Colon (tissue), 2 donors: ENCODE measurements around the gene LDLRAD4.

Source experiments
- FAIRE-seq: peaks from 2 replicates; lab custom pipeline; 2012; peaks lifted over from hg19 to GRCh38; lab: Jason Lieb, UNC
- donor health status: control.
- donor health status: control.

LDLRAD4 gene

GRCh38 chr18:13539050-13539449, 320.5 kb downstream of the LDLRAD4 start:
- FAIRE-seq: no peak

DNA sequence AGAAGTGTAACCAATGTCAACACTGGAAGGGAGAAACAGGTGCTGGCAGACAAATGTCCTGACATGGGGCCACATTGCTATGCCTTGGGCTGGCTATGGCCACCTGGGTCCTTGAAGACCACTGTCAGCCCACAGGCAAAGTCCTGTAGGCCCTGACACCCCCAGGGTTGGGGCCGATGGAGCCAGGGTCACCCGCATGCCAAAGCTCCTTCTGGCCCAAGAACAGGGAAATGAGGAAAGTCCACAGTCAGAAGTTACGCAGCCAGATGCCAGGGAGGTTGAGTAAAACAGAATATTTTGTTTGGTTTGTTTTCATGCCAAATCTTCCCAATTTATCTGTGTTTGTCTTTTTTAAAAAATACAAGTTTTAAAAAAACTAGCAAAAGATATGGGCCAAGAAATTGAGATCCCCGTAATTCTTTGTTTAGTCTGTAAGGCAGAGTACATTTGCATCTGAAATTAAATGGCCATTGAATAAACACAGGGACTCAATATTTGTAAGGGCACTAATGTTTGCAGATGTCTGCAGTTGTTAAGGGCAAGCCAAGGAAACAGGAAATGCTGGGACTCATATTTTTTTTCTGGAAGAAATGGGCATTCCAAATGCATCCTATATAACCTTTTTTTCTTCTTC, 321.4 kb downstream of the LDLRAD4 start:
- no peak for FAIRE-seq

GRCh38 chr18:13540477-13541182, 322.1 kb downstream of the LDLRAD4 start:
- FAIRE-seq: no peak

GRCh38 chr18:13541621-13542519, 323.3 kb downstream of the LDLRAD4 start:
- no peak for FAIRE-seq

- no peak for FAIRE-seq
Observed at GRCh38 chr18:13542520-13542847, 323.9 kb downstream of the LDLRAD4 start.

DNA sequence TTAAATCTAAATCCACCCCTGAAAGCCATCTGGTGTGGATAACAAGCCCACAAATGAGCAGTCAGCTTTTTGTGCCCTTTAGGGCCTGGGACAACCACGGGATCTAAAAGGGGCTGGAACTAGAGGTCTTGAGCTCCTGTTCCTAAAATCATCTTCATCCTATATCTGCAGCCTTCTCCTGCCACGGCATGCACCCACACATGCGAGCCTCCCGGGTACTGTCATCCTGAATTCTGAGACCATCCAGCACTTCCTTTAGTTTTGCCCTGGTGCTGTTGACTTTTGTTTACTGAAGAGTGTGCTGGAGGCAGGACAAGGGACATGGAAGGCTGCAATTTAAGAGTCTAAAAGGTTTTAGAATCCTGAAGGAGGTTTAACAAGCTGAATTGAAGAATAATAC, 324.6 kb downstream of the LDLRAD4 start:
- no peak for FAIRE-seq

- no peak for FAIRE-seq
Observed at GRCh38 chr18:13543811-13544732, 325.5 kb downstream of the LDLRAD4 start.

- FAIRE-seq: no peak
Observed at GRCh38 chr18:13544953-13545352, 326.4 kb downstream of the LDLRAD4 start.

- no peak for FAIRE-seq
Observed at GRCh38 chr18:13545514-13545913, 327.0 kb downstream of the LDLRAD4 start.

- FAIRE-seq: no peak
Observed at GRCh38 chr18:13545955-13546354, 327.4 kb downstream of the LDLRAD4 start.

GRCh38 chr18:13546638-13547037, 328.1 kb downstream of the LDLRAD4 start:
- FAIRE-seq: no peak

GRCh38 chr18:13547347-13547746, 328.8 kb downstream of the LDLRAD4 start:
- no peak for FAIRE-seq

- FAIRE-seq: no peak
Observed at GRCh38 chr18:13548106-13548819, 329.7 kb downstream of the LDLRAD4 start.

- FAIRE-seq: no peak
Observed at GRCh38 chr18:13548966-13549879, 330.7 kb downstream of the LDLRAD4 start.

- FAIRE-seq: no peak
Observed at GRCh38 chr18:13549880-13550232, 331.3 kb downstream of the LDLRAD4 start.

GRCh38 chr18:13550418-13551304, 332.1 kb downstream of the LDLRAD4 start:
- no peak for FAIRE-seq

DNA sequence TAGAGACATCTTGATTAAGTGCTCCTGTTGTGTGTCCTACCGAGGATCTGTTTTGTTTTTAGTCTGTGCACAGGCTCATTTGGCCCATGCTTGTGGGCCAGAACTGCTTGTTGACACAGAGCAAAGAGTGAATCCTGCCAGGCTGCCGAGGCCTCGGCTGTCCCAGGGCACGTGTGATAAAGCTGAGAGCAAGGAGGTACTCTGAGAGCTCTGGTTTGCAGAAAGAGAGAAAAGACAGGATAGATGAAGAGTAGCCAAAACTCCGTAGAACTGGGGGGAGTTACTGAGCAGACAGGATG, 332.7 kb downstream of the LDLRAD4 start:
- FAIRE-seq: no peak

- FAIRE-seq: no peak
Observed at GRCh38 chr18:13551841-13552733, 333.5 kb downstream of the LDLRAD4 start.
